H1 (cell line): ENCODE measurements around the gene FLNC. TPM values are rescaled to one million over a fixed set of nuclear protein-coding genes. Genes with fewer than 3 reads are reported as not detected.

ENCODE experiments used
- ASH2L ChIP-seq: fragments of 200-600, 300-600 bp; sonication (generic); IDR thresholded peaks from one replicate; pipeline ENCODE4 v1.7.1; 2017; ENCODE audit warnings: low read length
- MAFK ChIP-seq: IDR thresholded peaks from 2 replicates; pipeline ENCODE4 v1.6.1; 2012; ENCODE audit warnings: low read depth, mild to moderate bottlenecking, improper control_type of control experiment, low read length
- RNF2 ChIP-seq: fragments of 200-900, 300-1000 bp; sonication (generic); IDR thresholded peaks from 2 replicates; pipeline ENCODE4 v1.7.1; 2016; ENCODE audit warnings: borderline replicate concordance, low read depth, mild to moderate bottlenecking, antibody characterized with exemption, low read length; ENCODE audit not compliant: poor library complexity, severe bottlenecking; ENCODE audit errors: missing control alignments
- SUZ12 ChIP-seq: fragments of 200-600 bp; sonication (generic); IDR thresholded peaks from 2 replicates; pipeline ENCODE4 v1.6.1; 2012; ENCODE audit warnings: mild to moderate bottlenecking, inconsistent platforms, low read length, moderate library complexity, mixed read lengths
- polyA plus RNA-seq, 7 experiments: library from polyadenylated mRNA; depleted of rRNA in 3 of 7; stranded (reverse) in 5 of 7; unstranded in 2 of 7; fragments of >200 nt in 5 of 7; fragments of 200-250 nt in 2 of 7; gene quantifications; 1 replicate in 5 of 7; 2 replicates in 1 of 7; 4 replicates in 1 of 7; pipeline versions ENCODE4 v1.2.1 to v1.2.3, GENCODE V29; 2011 to 2013; ENCODE audit warnings: missing spikeins in 2 of 7, mixed read lengths in 2 of 7
- total RNA-seq: library from RNA; stranded (reverse); fragmentation: NEBNext Ultra II Directional; extraction: Animal tissue kit (Norgen Biotek cat#: 25700); gene quantifications from 2 replicates; pipeline ENCODE4 v1.2.1, GENCODE V29; 2021

The FLNC gene
- total and polyA plus RNA-seq, 2 of the 8 experiments (the other 6 are each of a cell fraction or from before 2014, with no cell fraction given) = 1.9 to 10.7 TPM

DNA sequence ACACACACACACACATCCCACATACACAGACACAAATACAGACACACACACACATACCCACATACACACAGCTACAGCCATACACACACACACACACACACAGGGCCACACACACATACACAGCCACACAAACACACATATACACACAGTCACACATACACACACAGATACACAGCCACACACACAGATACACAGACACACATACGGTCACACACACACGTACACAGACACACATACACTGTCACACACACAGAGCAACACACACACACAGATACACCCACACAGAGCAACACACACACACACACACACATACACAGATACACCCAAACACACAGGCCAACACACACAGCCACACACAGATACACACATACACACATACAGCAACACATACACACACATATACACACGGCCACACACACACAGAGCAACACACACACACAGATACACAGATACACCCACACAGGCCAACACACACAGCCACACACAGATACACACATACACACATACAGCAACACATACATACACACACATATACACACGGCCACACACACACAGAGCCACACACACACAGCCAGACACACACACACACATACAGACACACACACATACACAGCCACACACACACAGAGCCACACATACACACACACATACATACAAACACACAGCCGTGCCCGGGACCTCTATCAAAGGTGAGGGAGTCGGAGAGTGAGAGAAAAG is 58.0 kb downstream of the FLNC start (continued):
- TF ChIP-seq RNF2 = no peak
- no peak for TF ChIP-seq MAFK
- no peak for TF ChIP-seq ASH2L
- TF ChIP-seq SUZ12 = no peak
